Stimulated activated CD4-positive, alpha-beta T cell treated with anti-CD3 and anti-CD28 coated beads, Interleukin-4, amount 100 ng/mL, for 24 hours (primary cell): ENCODE results near the gene GPR17.

ENCODE experiments used
- DNase-seq: peaks from one replicate; pipeline ENCODE4 v3.0.0-alpha.2; 2020

GPR17 gene

GRCh38 chr2:127630096-127630863, 15.7 kb upstream of the GPR17 start:
- DNase-seq = no peak

- DNase-seq = no peak
Measured at GRCh38 chr2:127630864-127631540, 15.0 kb upstream of the GPR17 start.

- no peak for DNase-seq
Measured at GRCh38 chr2:127631541-127631996, 14.4 kb upstream of the GPR17 start.

- no peak for DNase-seq
Measured at GRCh38 chr2:127631997-127632581, 13.9 kb upstream of the GPR17 start.

- DNase-seq = no peak
Measured at GRCh38 chr2:127632592-127633489, 13.1 kb upstream of the GPR17 start.

- DNase-seq = no peak
Measured at GRCh38 chr2:127633556-127634065, 12.3 kb upstream of the GPR17 start.

GRCh38 chr2:127634066-127634617, 11.8 kb upstream of the GPR17 start:
- no peak for DNase-seq

- no peak for DNase-seq
Measured at GRCh38 chr2:127634626-127635379, 11.2 kb upstream of the GPR17 start.

GRCh38 chr2:127635380-127636237, 10.3 kb upstream of the GPR17 start:
- DNase-seq = no peak

- DNase-seq = no peak
Measured at GRCh38 chr2:127636248-127637235, 9.4 kb upstream of the GPR17 start.

- no peak for DNase-seq
Measured at GRCh38 chr2:127637236-127637630, 8.7 kb upstream of the GPR17 start.

GRCh38 chr2:127637725-127638252, 8.2 kb upstream of the GPR17 start:
- DNase-seq = no peak

- DNase-seq = no peak
Measured at GRCh38 chr2:127638361-127639110, 7.4 kb upstream of the GPR17 start.

- DNase-seq = no peak
Measured at GRCh38 chr2:127639111-127639474, 6.9 kb upstream of the GPR17 start.

GRCh38 chr2:127640082-127641072, 5.6 kb upstream of the GPR17 start:
- DNase-seq = peak; percentile 37

- no peak for DNase-seq
Measured at GRCh38 chr2:127641133-127641532, 4.8 kb upstream of the GPR17 start.
